ENCODE results near the gene ADAD2. TPM values are rescaled to one million over a fixed set of nuclear protein-coding genes. Genes with fewer than 3 reads are reported as not detected.
"Not testable (repeated sequence)": the region's sequence is repeated elsewhere in the genome, so short reads cannot be mapped to it uniquely, and the experiment has no call there.

ADAD2 gene
- total RNA-seq, 1 donor from 2014 or later, result not detected

- H3K4me3 Mint-ChIP-seq (ENCODE audit: unreplicated experiment), result no peak overlapping the region
- no peaks in the 10 kb centered on the region for H3K36me3 Mint-ChIP-seq (ENCODE audit: unreplicated experiment)
- H3K4me1 Mint-ChIP-seq (ENCODE audit: unreplicated experiment), result peaks cover 9% of the 10 kb centered on the region
- DNase-seq (ENCODE audit: extremely low spot score, unreplicated experiment), result no peak
- H3K27me3 Mint-ChIP-seq (ENCODE audit: unreplicated experiment), result peaks cover 42% of the 10 kb centered on the region
- H3K9me3 Mint-ChIP-seq (ENCODE audit: unreplicated experiment), result no peaks in the 10 kb centered on the region
- no peak overlapping the region for H3K27ac Mint-ChIP-seq (ENCODE audit: unreplicated experiment)
- TF ChIP-seq CTCF (IDR thresholded peaks at IDR 0.05), result no peak
Measured at GRCh38 chr16:84199097-84199496, 8.1 kb downstream of the ADAD2 start.

GRCh38 chr16:84199861-84200260 lies 8.9 kb downstream of the ADAD2 start:
- Mint-ChIP-seq H3K27me3 (ENCODE audit: unreplicated experiment) (peaks cover 35% of the 10 kb centered on the region), H3K4me1 (ENCODE audit: unreplicated experiment) (peaks cover 9% of the 10 kb centered on the region), H3K36me3 (ENCODE audit: unreplicated experiment) (no peaks in the 10 kb centered on the region), H3K4me3 (ENCODE audit: unreplicated experiment) (no peak overlapping the region), H3K9me3 (ENCODE audit: unreplicated experiment) (no peaks in the 10 kb centered on the region), H3K27ac (ENCODE audit: unreplicated experiment) (no peak overlapping the region)
- no peak for TF ChIP-seq CTCF (IDR thresholded peaks at IDR 0.05)
- no peak for DNase-seq (ENCODE audit: extremely low spot score, unreplicated experiment)

GRCh38 chr16:84204551-84204950 lies 13.6 kb downstream of the ADAD2 start:
- not testable (repeated sequence) for H3K4me1 Mint-ChIP-seq (ENCODE audit: unreplicated experiment); H3K4me3 Mint-ChIP-seq (ENCODE audit: unreplicated experiment); DNase-seq (ENCODE audit: extremely low spot score, unreplicated experiment); H3K9me3 Mint-ChIP-seq (ENCODE audit: unreplicated experiment); H3K36me3 Mint-ChIP-seq (ENCODE audit: unreplicated experiment); H3K27ac Mint-ChIP-seq (ENCODE audit: unreplicated experiment)
- peaks cover 58% of the 10 kb centered on the region for H3K27me3 Mint-ChIP-seq (ENCODE audit: unreplicated experiment)

GRCh38 chr16:84205123-84205522 lies 14.2 kb downstream of the ADAD2 start:
- H3K9me3 Mint-ChIP-seq (ENCODE audit: unreplicated experiment); DNase-seq (ENCODE audit: extremely low spot score, unreplicated experiment); H3K4me1 Mint-ChIP-seq (ENCODE audit: unreplicated experiment); H3K36me3 Mint-ChIP-seq (ENCODE audit: unreplicated experiment); H3K4me3 Mint-ChIP-seq (ENCODE audit: unreplicated experiment); H3K27ac Mint-ChIP-seq (ENCODE audit: unreplicated experiment): not testable (repeated sequence)
- peaks cover 52% of the 10 kb centered on the region for H3K27me3 Mint-ChIP-seq (ENCODE audit: unreplicated experiment)

GRCh38 chr16:84205976-84206691 lies 15.2 kb downstream of the ADAD2 start:
- Mint-ChIP-seq H3K36me3 (ENCODE audit: unreplicated experiment) (no peaks in the 10 kb centered on the region), H3K4me1 (ENCODE audit: unreplicated experiment) (no peaks in the 10 kb centered on the region), H3K27ac (ENCODE audit: unreplicated experiment) (no peak overlapping the region), H3K4me3 (ENCODE audit: unreplicated experiment) (no peak overlapping the region), H3K27me3 (ENCODE audit: unreplicated experiment) (peaks cover 45% of the 10 kb centered on the region), H3K9me3 (ENCODE audit: unreplicated experiment) (no peaks in the 10 kb centered on the region)
- no peak for DNase-seq (ENCODE audit: extremely low spot score, unreplicated experiment)
- no peak for TF ChIP-seq CTCF (IDR thresholded peaks at IDR 0.05)

- H3K9me3 Mint-ChIP-seq (ENCODE audit: unreplicated experiment), result no peaks in the 10 kb centered on the region
- no peak for DNase-seq (ENCODE audit: extremely low spot score, unreplicated experiment)
- H3K4me3 Mint-ChIP-seq (ENCODE audit: unreplicated experiment), result no peak overlapping the region
- no peaks in the 10 kb centered on the region for H3K36me3 Mint-ChIP-seq (ENCODE audit: unreplicated experiment)
- no peak for TF ChIP-seq CTCF (IDR thresholded peaks at IDR 0.05)
- H3K27ac Mint-ChIP-seq (ENCODE audit: unreplicated experiment), result no peak overlapping the region
- H3K4me1 Mint-ChIP-seq (ENCODE audit: unreplicated experiment), result no peaks in the 10 kb centered on the region
- H3K27me3 Mint-ChIP-seq (ENCODE audit: unreplicated experiment), result peaks cover 49% of the 10 kb centered on the region
Measured at GRCh38 chr16:84207251-84207650, 16.3 kb downstream of the ADAD2 start.

Data from osteocyte (in vitro differentiated cells).